Activated CD8-positive, alpha-beta memory T cell treated with anti-CD3 and anti-CD28 coated beads, Interleukin-2, amount 50 U/mL, for 48 hours (primary cell): Measurements from ENCODE around the gene OLA1.

Experiments used
- DNase-seq: peaks from one replicate; pipeline ENCODE4 v3.0.0-alpha.2; 2020

OLA1 gene

GRCh38 chr2:174223388-174223787, 24.9 kb downstream of the OLA1 start:
- no peak for DNase-seq

- no peak for DNase-seq
Observed at GRCh38 chr2:174222154-174222553, 26.2 kb downstream of the OLA1 start.

GRCh38 chr2:174219321-174219720, 29.0 kb downstream of the OLA1 start:
- no peak for DNase-seq

- no peak for DNase-seq
Observed at GRCh38 chr2:174218773-174219172, 29.6 kb downstream of the OLA1 start.

GRCh38 chr2:174217869-174218268, 30.5 kb downstream of the OLA1 start:
- DNase-seq = no peak

GRCh38 chr2:174211954-174212353, 36.4 kb downstream of the OLA1 start:
- no peak for DNase-seq

- DNase-seq = no peak
Observed at GRCh38 chr2:174210862-174211261, 37.5 kb downstream of the OLA1 start.

GRCh38 chr2:174209325-174209724, 39.0 kb downstream of the OLA1 start:
- DNase-seq = no peak

GRCh38 chr2:174208026-174208425, 40.3 kb downstream of the OLA1 start:
- no peak for DNase-seq

GRCh38 chr2:174205562-174205961, 42.8 kb downstream of the OLA1 start:
- DNase-seq = no peak

GRCh38 chr2:174202188-174202587, 46.1 kb downstream of the OLA1 start:
- DNase-seq = no peak

- DNase-seq = no peak
Observed at GRCh38 chr2:174198846-174199564, 49.3 kb downstream of the OLA1 start.

GRCh38 chr2:174195253-174195652, 53.1 kb downstream of the OLA1 start:
- no peak for DNase-seq

- DNase-seq = no peak
Observed at GRCh38 chr2:174193737-174194136, 54.6 kb downstream of the OLA1 start.

GRCh38 chr2:174192664-174193063, 55.7 kb downstream of the OLA1 start:
- DNase-seq = no peak

GRCh38 chr2:174191342-174192074, 56.8 kb downstream of the OLA1 start:
- no peak for DNase-seq

- no peak for DNase-seq
Observed at GRCh38 chr2:174184915-174185314, 63.4 kb downstream of the OLA1 start.

- no peak for DNase-seq
Observed at GRCh38 chr2:174184504-174184903, 63.8 kb downstream of the OLA1 start.

- no peak for DNase-seq
Observed at GRCh38 chr2:174183076-174183475, 65.3 kb downstream of the OLA1 start.

- no peak for DNase-seq
Observed at GRCh38 chr2:174181368-174181767, 67.0 kb downstream of the OLA1 start.

GRCh38 chr2:174180726-174181236, 67.6 kb downstream of the OLA1 start:
- DNase-seq = no peak

- no peak for DNase-seq
Observed at GRCh38 chr2:174180165-174180724, 68.1 kb downstream of the OLA1 start.

GRCh38 chr2:174177316-174177890, 70.9 kb downstream of the OLA1 start:
- DNase-seq = no peak

- DNase-seq = no peak
Observed at GRCh38 chr2:174176898-174177297, 71.4 kb downstream of the OLA1 start.
